Kidney (tissue), 14 donors: Measurements from ENCODE around the gene ASB2. TPM values are rescaled to one million over a fixed set of nuclear protein-coding genes. Genes with fewer than 3 reads are reported as not detected.

Experiments used
- DNase-seq, 5 donors: peaks; one replicate each; pipeline ENCODE4 v3.0.0-alpha.2; 2013 to 2020
- FAIRE-seq: peaks from 2 replicates; lab custom pipeline; 2012; peaks lifted over from hg19 to GRCh38; lab: Jason Lieb, UNC
- H3K27ac ChIP-seq, 2 donors: one replicate each; pipeline ENCODE4 v1.7.0; 2013; ENCODE audit warnings: low read depth in 2 of 2, low read length in 2 of 2, inconsistent platforms in 1 of 2
- H3K27me3 ChIP-seq: one replicate; pipeline ENCODE4 v1.7.1; 2013; ENCODE audit warnings: low read length, inconsistent platforms; ENCODE audit not compliant: control insufficient read depth, insufficient read depth
- H3K36me3 ChIP-seq, 3 donors: one replicate each; pipeline versions ENCODE4 v1.7.0 to v1.7.1; 2013; ENCODE audit warnings: low read length in 3 of 3, control low read depth in 1 of 3, inconsistent platforms in 1 of 3; ENCODE audit not compliant: insufficient read depth in 3 of 3, control insufficient read depth in 2 of 3
- H3K4me1 ChIP-seq, 3 donors: one replicate each; pipeline versions ENCODE4 v1.7.0 to v1.7.1; 2013; ENCODE audit warnings: low read length in 3 of 3, inconsistent platforms in 1 of 3, low read depth in 1 of 3; ENCODE audit not compliant: control insufficient read depth in 2 of 3, insufficient read depth in 2 of 3
- H3K4me3 ChIP-seq, 3 donors: one replicate each; pipeline versions ENCODE4 v1.7.0 to v1.8.1; 2013; ENCODE audit warnings: low read length in 3 of 3, control low read depth in 1 of 3, inconsistent platforms in 1 of 3
- H3K9ac ChIP-seq, 3 donors: one replicate each; pipeline versions ENCODE4 v1.7.0 to v1.7.1; 2013; ENCODE audit warnings: low read length in 3 of 3, control low read depth in 1 of 3, inconsistent platforms in 1 of 3
- H3K9me3 ChIP-seq, 3 donors: one replicate each; pipeline versions ENCODE4 v1.7.0 to v1.7.1; 2013; ENCODE audit warnings: low read length in 3 of 3, control low read depth in 1 of 3, inconsistent platforms in 1 of 3; ENCODE audit not compliant: control insufficient read depth in 2 of 3, insufficient read depth in 1 of 3
- intact Hi-C: fragments of 100-400 bp; cut with DNase I; formaldehyde crosslinking; loops from one replicate; pipeline ENCODE4 v1.11.1; 2022
- polyA plus RNA-seq: library from polyadenylated mRNA; stranded (reverse); fragments of 350-450 nt; fragmentation: Illumina TruSeq; extraction: RNeasy Lipid Tissue Mini Kit (QIAGEN cat#74804); gene quantifications from one replicate; pipeline ENCODE4 v1.2.3, GENCODE V29; 2014; ENCODE audit warnings: low read depth, low replicate concordance; ENCODE audit not compliant: insufficient read depth
- total RNA-seq: library from RNA; stranded (reverse); fragmentation: NEBNext Ultra II Directional; extraction: Animal tissue kit (Norgen Biotek cat#: 25700); gene quantifications from one replicate; pipeline ENCODE4 v1.2.1, GENCODE V29; 2021
- TF ChIP-seq, protein P1 (sequence below): IDR thresholded peaks from 3 replicates; pipeline ENCODE4 v1.5.1; 2012; ENCODE audit warnings: mild to moderate bottlenecking, moderate library complexity, borderline replicate concordance; ENCODE audit not compliant: insufficient read depth; ENCODE audit errors: extremely low read depth
- donor health status: control.
- donor health status: control.
- donor health status: control.
- donor health status: control.
- donor health status: control.
- donor health status: DM: yes; HTN: yes; CAD: no.
- donor health status: Normal renal cell carcinoma (clear cell type).

The ASB2 gene
- total and polyA plus RNA-seq, 2 donors from 2014 or later, result 0.97 to 3.7 TPM

DNA sequence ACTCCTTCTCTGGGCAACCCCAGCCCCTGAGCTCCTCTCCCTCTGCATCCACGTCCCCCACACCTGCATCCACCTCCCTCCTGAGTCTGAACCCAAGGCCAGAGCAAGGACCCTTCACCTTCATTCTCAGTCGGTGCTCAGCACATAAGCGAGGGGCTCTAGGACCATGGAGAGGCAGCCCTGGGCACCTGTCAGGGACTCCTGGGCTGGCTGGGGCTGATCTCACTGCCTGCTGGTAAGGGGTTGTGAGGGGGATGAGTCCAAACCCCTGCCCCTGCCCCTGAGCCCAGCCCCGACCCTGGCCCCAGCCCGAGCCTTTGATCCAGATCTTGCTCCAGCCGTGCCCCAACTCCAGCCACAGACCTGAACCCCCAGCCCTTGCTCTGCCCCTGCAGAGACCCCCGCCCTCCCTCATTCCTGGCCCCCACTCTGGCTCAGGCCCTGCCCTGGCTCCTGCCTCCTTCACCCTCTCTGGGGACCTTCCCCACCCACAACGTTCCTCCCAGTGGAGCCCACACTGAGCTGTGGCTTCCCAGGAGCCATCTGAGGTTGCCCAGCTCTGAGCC is 19.8 kb upstream of the ASB2 start:
- no peaks in the 10 kb centered on the region for H3K27me3 ChIP-seq
- H3K9ac ChIP-seq, result no peak overlapping the region
- FAIRE-seq (no peak), DNase-seq (no peak)
- no peak overlapping the region for H3K27ac ChIP-seq
- no peak overlapping the region for H3K4me3 ChIP-seq
- TF ChIP-seq, protein P1, sequence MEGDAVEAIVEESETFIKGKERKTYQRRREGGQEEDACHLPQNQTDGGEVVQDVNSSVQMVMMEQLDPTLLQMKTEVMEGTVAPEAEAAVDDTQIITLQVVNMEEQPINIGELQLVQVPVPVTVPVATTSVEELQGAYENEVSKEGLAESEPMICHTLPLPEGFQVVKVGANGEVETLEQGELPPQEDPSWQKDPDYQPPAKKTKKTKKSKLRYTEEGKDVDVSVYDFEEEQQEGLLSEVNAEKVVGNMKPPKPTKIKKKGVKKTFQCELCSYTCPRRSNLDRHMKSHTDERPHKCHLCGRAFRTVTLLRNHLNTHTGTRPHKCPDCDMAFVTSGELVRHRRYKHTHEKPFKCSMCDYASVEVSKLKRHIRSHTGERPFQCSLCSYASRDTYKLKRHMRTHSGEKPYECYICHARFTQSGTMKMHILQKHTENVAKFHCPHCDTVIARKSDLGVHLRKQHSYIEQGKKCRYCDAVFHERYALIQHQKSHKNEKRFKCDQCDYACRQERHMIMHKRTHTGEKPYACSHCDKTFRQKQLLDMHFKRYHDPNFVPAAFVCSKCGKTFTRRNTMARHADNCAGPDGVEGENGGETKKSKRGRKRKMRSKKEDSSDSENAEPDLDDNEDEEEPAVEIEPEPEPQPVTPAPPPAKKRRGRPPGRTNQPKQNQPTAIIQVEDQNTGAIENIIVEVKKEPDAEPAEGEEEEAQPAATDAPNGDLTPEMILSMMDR, result no peak
- no peaks in the 10 kb centered on the region for H3K4me1 ChIP-seq
- no peaks in the 10 kb centered on the region for H3K36me3 ChIP-seq
- H3K9me3 ChIP-seq, result no peaks in the 10 kb centered on the region
- intact Hi-C loops, result loop anchor here (5.0 kb wide), 1 partner anchor 49 kb away; no protein-coding TSS in a partner anchor

DNA sequence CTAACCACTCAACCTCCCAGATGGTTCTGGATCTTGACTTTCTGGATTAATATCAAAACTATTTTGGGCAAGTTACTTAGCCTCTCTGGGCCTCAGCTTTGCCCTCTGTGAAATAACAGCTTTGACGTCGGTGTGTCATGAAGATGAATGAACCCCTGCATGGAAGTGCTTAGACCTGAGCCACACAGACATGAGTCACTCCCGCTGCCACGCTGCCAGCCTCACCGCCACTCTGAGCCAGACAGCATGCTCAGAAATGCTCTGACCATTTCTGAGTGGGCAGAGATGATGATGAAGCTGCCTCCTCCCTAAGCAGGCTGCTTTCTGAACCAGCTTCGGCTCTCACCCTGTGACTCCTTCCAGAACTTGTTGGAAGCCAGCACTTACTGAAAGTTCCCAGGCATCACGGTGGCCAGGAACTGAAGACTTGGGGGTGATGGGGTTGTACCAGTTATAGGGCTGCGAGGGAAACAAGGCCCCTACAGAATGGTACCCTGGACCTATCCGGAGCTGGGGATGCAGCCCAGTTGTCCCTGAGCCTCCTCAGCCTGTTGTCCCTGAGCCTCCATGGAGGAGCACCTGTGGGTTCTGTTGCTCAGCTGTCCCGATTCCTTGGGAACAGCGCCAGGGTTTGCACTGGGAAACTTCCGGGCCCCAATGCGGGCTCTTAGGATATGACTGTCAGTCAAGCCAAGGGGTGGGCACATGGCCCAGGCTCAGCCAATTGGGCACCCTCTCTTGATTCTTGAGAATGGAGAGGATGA is 18.7 kb upstream of the ASB2 start:
- Histone ChIP-seq H3K9ac (no peak overlapping the region), H3K4me1 (no peaks in the 10 kb centered on the region), H3K4me3 (no peak overlapping the region), H3K36me3 (no peaks in the 10 kb centered on the region), H3K9me3 (no peaks in the 10 kb centered on the region), H3K27me3 (no peaks in the 10 kb centered on the region), H3K27ac (no peak overlapping the region)
- intact Hi-C loops, result loop anchor here (5.0 kb wide), 1 partner anchor 48 kb away; no protein-coding TSS in a partner anchor
- TF ChIP-seq, protein P1, result no peak
- DNase-seq (no peak), FAIRE-seq (no peak)

DNA sequence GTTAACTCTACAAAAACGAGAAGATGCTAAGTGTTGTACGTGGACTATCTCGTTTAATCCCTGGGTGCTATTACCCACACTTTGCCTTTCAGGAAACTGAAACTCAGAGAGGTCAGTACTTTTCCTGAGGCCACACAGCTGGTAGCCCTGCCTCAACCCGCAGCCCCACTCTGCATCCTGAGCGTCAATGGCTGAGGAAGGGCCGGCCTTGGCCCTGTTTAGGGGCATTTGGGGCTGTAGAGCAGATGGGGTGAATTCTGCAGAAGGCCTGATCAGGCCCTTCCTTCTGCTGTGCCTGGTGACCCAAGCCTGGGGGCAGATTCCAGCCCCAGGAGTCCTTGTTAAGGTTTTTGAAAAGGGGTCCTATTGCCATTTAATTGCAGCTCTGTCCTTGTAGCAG is 17.0 kb upstream of the ASB2 start:
- TF ChIP-seq, protein P1, result no peak
- no peak overlapping the region for H3K9ac ChIP-seq
- FAIRE-seq (no peak), DNase-seq (no peak)
- H3K36me3 ChIP-seq, result no peaks in the 10 kb centered on the region
- H3K27me3 ChIP-seq, result no peaks in the 10 kb centered on the region
- H3K27ac ChIP-seq, result no peak overlapping the region
- H3K9me3 ChIP-seq, result no peaks in the 10 kb centered on the region
- intact Hi-C loops, result no loop called here
- H3K4me3 ChIP-seq, result no peak overlapping the region
- no peaks in the 10 kb centered on the region for H3K4me1 ChIP-seq
